Endodermal cell (in vitro differentiated cells): ENCODE data around the gene PPRC1. TPM values are rescaled to one million over a fixed set of nuclear protein-coding genes. Genes with fewer than 3 reads are reported as not detected.

Experiments
- DNase-seq: peaks from one replicate; pipeline ENCODE4 v3.0.0-alpha.2; 2017
- H3K27ac ChIP-seq: 2 replicates; pipeline ENCODE4 v1.5.1; 2013; ENCODE audit warnings: mild to moderate bottlenecking, low read depth, low read length, moderate library complexity
- H3K27me3 ChIP-seq: 2 replicates; pipeline ENCODE4 v1.6.1; 2013; ENCODE audit warnings: mild to moderate bottlenecking, low read length, moderate library complexity; ENCODE audit not compliant: insufficient read depth, control insufficient read depth, poor library complexity, severe bottlenecking
- H3K36me3 ChIP-seq: 2 replicates; pipeline ENCODE4 v1.7.0; 2013; ENCODE audit warnings: mild to moderate bottlenecking, low read length, moderate library complexity; ENCODE audit not compliant: control insufficient read depth, insufficient read depth
- H3K4me1 ChIP-seq: one replicate; pipeline ENCODE4 v1.7.0; 2013; ENCODE audit warnings: low read length; ENCODE audit not compliant: control insufficient read depth, insufficient read depth
- H3K4me3 ChIP-seq: 2 replicates; pipeline ENCODE4 v1.5.1; 2013; ENCODE audit warnings: mild to moderate bottlenecking, low read length, moderate library complexity
- H3K9ac ChIP-seq: 2 replicates; pipeline ENCODE4 v1.6.1; 2013; ENCODE audit warnings: mild to moderate bottlenecking, low read length, moderate library complexity; ENCODE audit not compliant: poor library complexity, severe bottlenecking; ENCODE audit errors: extremely low read depth
- H3K9me3 ChIP-seq: 2 replicates; pipeline ENCODE4 v1.6.1; 2013; ENCODE audit warnings: mild to moderate bottlenecking, low read length, moderate library complexity; ENCODE audit not compliant: control insufficient read depth
- H3K27ac Mint-ChIP-seq: 2 replicates; pipeline ENCODE4 v1.8.0; 2020; ENCODE audit warnings: mixed read lengths
- H3K27me3 Mint-ChIP-seq: 2 replicates; pipeline ENCODE4 v1.8.0; 2021; ENCODE audit warnings: mild to moderate bottlenecking, mixed read lengths; ENCODE audit not compliant: insufficient read depth
- H3K36me3 Mint-ChIP-seq: 2 replicates; pipeline ENCODE4 v1.8.0; 2020; ENCODE audit warnings: low read depth, mixed read lengths
- H3K4me1 Mint-ChIP-seq: 2 replicates; pipeline ENCODE4 v1.8.0; 2020; ENCODE audit warnings: mixed read lengths
- H3K4me3 Mint-ChIP-seq: 2 replicates; pipeline ENCODE4 v1.8.0; 2020; ENCODE audit warnings: mild to moderate bottlenecking, moderate library complexity, mixed read lengths
- H3K9me3 Mint-ChIP-seq: 2 replicates; pipeline ENCODE4 v1.8.0; 2020; ENCODE audit warnings: mild to moderate bottlenecking, mixed read lengths
- CTCF ChIP-seq: fragments of 200-600 bp; sonication (generic); conservative IDR thresholded peaks from 2 replicates; pipeline ENCODE4 v1.5.0; 2021; ENCODE audit warnings: antibody characterized with exemption, mild to moderate bottlenecking
- WGBS, 2 experiments: methylation state at CpG; one replicate each; pipeline versions ENCODE4 v1.1.5 to v1.1.7; 2013; ENCODE audit warnings: missing lambda C conversion rate in 2 of 2, mixed read lengths in 1 of 2; ENCODE audit not compliant: insufficient coverage in 1 of 2, insufficient read length in 1 of 2; 5-methylcytosine and 5-hydroxymethylcytosine counted together
- total RNA-seq, 2 donors: library from RNA; stranded (reverse); fragmentation: NEBNext Ultra II Directional in 1 of 2; extraction: Animal tissue kit (Norgen Biotek cat#: 25700) in 1 of 2; gene quantifications; 2 replicates in 1 of 2; 3 replicates in 1 of 2; pipeline ENCODE4 v1.2.1, GENCODE V29; 2021

PPRC1 gene
- total RNA-seq, 2 donors from 2014 or later = 44.5 to 44.7 TPM

- peak; percentile 67 for DNase-seq
- no peaks in the 10 kb centered on the region for H3K27me3 ChIP-seq
- H3K4me3 ChIP-seq = peak overlapping the region; percentile 94
- H3K27ac ChIP-seq = no peak overlapping the region
- Mint-ChIP-seq H3K4me1 (peaks cover 31% of the 10 kb centered on the region), H3K27ac (no peak overlapping the region), H3K4me3 (peak overlapping the region; percentile 78), H3K27me3 (no peaks in the 10 kb centered on the region), H3K9me3 (no peaks in the 10 kb centered on the region), H3K36me3 (peaks cover 42% of the 10 kb centered on the region)
- 52% methylated on average over 3 of the region's 3 CpGs; no CpG with 5 or more reads in 1 of the 2 experiments for WGBS, 2 experiments
- H3K9ac ChIP-seq = no peak overlapping the region
- H3K9me3 ChIP-seq = no peaks in the 10 kb centered on the region
- peaks cover 45% of the 10 kb centered on the region for H3K36me3 ChIP-seq
- peaks cover 3% of the 10 kb centered on the region for H3K4me1 ChIP-seq
- TF ChIP-seq CTCF = peak; percentile 76
Observed at GRCh38 chr10:102112210-102112817, 20.5 kb upstream of the PPRC1 start.

GRCh38 chr10:102113261-102113955, 19.4 kb upstream of the PPRC1 start:
- peaks cover 37% of the 10 kb centered on the region for H3K36me3 Mint-ChIP-seq

More at GRCh38 chr10:102113261-102113955, 19.4 kb upstream of the PPRC1 start:
- Mint-ChIP-seq H3K27ac (peak overlapping the region; percentile 89), H3K27me3 (no peaks in the 10 kb centered on the region), H3K4me1 (peaks cover 42% of the 10 kb centered on the region), H3K4me3 (peak overlapping the region; percentile 78), H3K9me3 (no peaks in the 10 kb centered on the region)
- Histone ChIP-seq H3K36me3 (peaks cover 36% of the 10 kb centered on the region), H3K27ac (peak overlapping the region; percentile 90), H3K9ac (peak overlapping the region; percentile 80), H3K27me3 (no peaks in the 10 kb centered on the region), H3K4me1 (peaks cover 6% of the 10 kb centered on the region), H3K9me3 (no peaks in the 10 kb centered on the region), H3K4me3 (peak overlapping the region; percentile 94)
- TF ChIP-seq CTCF = no peak
- 70 to 83% methylated on average over 2 to 7 of the region's 7 CpGs for WGBS, 2 experiments
- peak; percentile 58 for DNase-seq
